HuH-7.5 (cell line): ENCODE results near the gene SCYL3.
"Not testable (repeated sequence)": the region's sequence is repeated elsewhere in the genome, so short reads cannot be mapped to it uniquely, and the experiment has no call there.

Experiments used
- DNase-seq: peaks from one replicate; pipeline ENCODE4 v3.0.0; 2011; ENCODE audit warnings: low spot score

SCYL3 gene

GRCh38 chr1:169871988-169872387 is 21.7 kb downstream of the SCYL3 start:
- not testable (repeated sequence) for DNase-seq

- no peak for DNase-seq
These were observed 24.3 kb downstream of the SCYL3 start for GRCh38 chr1:169869426-169869825.

- no peak for DNase-seq
These were observed 24.7 kb downstream of the SCYL3 start for GRCh38 chr1:169868978-169869377.

- DNase-seq = no peak
These were observed 26.6 kb downstream of the SCYL3 start for GRCh38 chr1:169867012-169867675.

- DNase-seq = no peak
These were observed 27.1 kb downstream of the SCYL3 start for GRCh38 chr1:169866577-169866976.

- DNase-seq = not testable (repeated sequence)
These were observed 29.2 kb downstream of the SCYL3 start for GRCh38 chr1:169864531-169864930.

- DNase-seq = no peak
These were observed 32.9 kb downstream of the SCYL3 start for GRCh38 chr1:169860750-169861149.

GRCh38 chr1:169860187-169860586 is 33.5 kb downstream of the SCYL3 start:
- DNase-seq = no peak

GRCh38 chr1:169859001-169859400 is 34.7 kb downstream of the SCYL3 start:
- DNase-seq = no peak

- no peak for DNase-seq
These were observed 35.2 kb downstream of the SCYL3 start for GRCh38 chr1:169858467-169858866.

- no peak for DNase-seq
These were observed 40.4 kb downstream of the SCYL3 start for GRCh38 chr1:169853341-169853740.

- no peak for DNase-seq
These were observed 44.2 kb downstream of the SCYL3 start for GRCh38 chr1:169849346-169850022.

- DNase-seq = no peak
These were observed 45.2 kb downstream of the SCYL3 start for GRCh38 chr1:169848456-169848855.

GRCh38 chr1:169844941-169845608 is 48.6 kb downstream of the SCYL3 start:
- no peak for DNase-seq

- no peak for DNase-seq
These were observed 54.8 kb downstream of the SCYL3 start for GRCh38 chr1:169838942-169839341.

GRCh38 chr1:169836198-169836597 is 57.5 kb downstream of the SCYL3 start:
- DNase-seq = no peak

- DNase-seq = no peak
These were observed 58.0 kb downstream of the SCYL3 start for GRCh38 chr1:169835647-169836046.

GRCh38 chr1:169834869-169835268 is 58.8 kb downstream of the SCYL3 start:
- no peak for DNase-seq

- no peak for DNase-seq
These were observed 60.4 kb downstream of the SCYL3 start for GRCh38 chr1:169833179-169833901.

- no peak for DNase-seq
These were observed 64.0 kb downstream of the SCYL3 start for GRCh38 chr1:169829671-169830070.

GRCh38 chr1:169824153-169824552 is 69.5 kb downstream of the SCYL3 start:
- no peak for DNase-seq

GRCh38 chr1:169821500-169821899 is 72.2 kb downstream of the SCYL3 start:
- DNase-seq = no peak

- DNase-seq = no peak
These were observed 77.1 kb downstream of the SCYL3 start for GRCh38 chr1:169816617-169817016.
